MCF 10A (cell line): ENCODE data around the gene DLG2. TPM values are rescaled to one million over a fixed set of nuclear protein-coding genes. Genes with fewer than 3 reads are reported as not detected.
A peak's percentile ranks its signal among the peaks of the same experiment; 100 is the strongest.

Experiments
- BruUV-seq: library from RNA; stranded (reverse); fragments of 400-500 nt; replicated peaks from 2 replicates; lab custom pipeline; 2021; lab: Mats Ljungman, UMichigan
- CTCF ChIA-PET: fragments of 300-600 bp; sonication (Branson Sonifier 250); formaldehyde crosslinking; extraction: SDS; loops from one replicate; lab custom pipeline; 2021; ENCODE audit warnings: antibody characterized with exemption, inconsistent platforms; lab: Yijun Ruan, JAX
- POLR2A ChIA-PET: fragments of 300-600, 350-650 bp; sonication (Branson Sonifier 250); formaldehyde crosslinking; extraction: SDS; loops from one replicate; lab custom pipeline; 2020; ENCODE audit warnings: antibody characterized with exemption, inconsistent platforms; lab: Yijun Ruan, JAX
- DNase-seq: peaks from one replicate; pipeline ENCODE4 v3.0.0-alpha.2; 2018; ENCODE audit not compliant: unreplicated experiment
- H3K27ac Mint-ChIP-seq: one replicate; pipeline ENCODE4 v1.8.0; 2022; ENCODE audit warnings: mild to moderate bottlenecking, low read depth, mixed read lengths; ENCODE audit not compliant: unreplicated experiment
- H3K27me3 Mint-ChIP-seq: one replicate; pipeline ENCODE4 v1.8.0; 2022; ENCODE audit warnings: mixed read lengths; ENCODE audit not compliant: insufficient read depth, unreplicated experiment
- H3K36me3 Mint-ChIP-seq: one replicate; pipeline ENCODE4 v1.8.0; 2022; ENCODE audit warnings: mild to moderate bottlenecking, moderate library complexity, mixed read lengths; ENCODE audit not compliant: insufficient read depth, unreplicated experiment
- H3K4me1 Mint-ChIP-seq: one replicate; pipeline ENCODE4 v1.8.0; 2022; ENCODE audit warnings: mixed read lengths; ENCODE audit not compliant: insufficient read depth, unreplicated experiment
- H3K4me3 Mint-ChIP-seq: one replicate; pipeline ENCODE4 v1.8.0; 2022; ENCODE audit warnings: mild to moderate bottlenecking, moderate library complexity, mixed read lengths; ENCODE audit not compliant: unreplicated experiment
- H3K9me3 Mint-ChIP-seq: one replicate; pipeline ENCODE4 v1.8.0; 2022; ENCODE audit warnings: mixed read lengths; ENCODE audit not compliant: unreplicated experiment
- CTCF ChIP-seq: fragments of 200-600 bp; IDR thresholded peaks from one replicate; pipeline ENCODE4 v1.8.0; 2022; ENCODE audit warnings: antibody characterized with exemption, mild to moderate bottlenecking; ENCODE audit not compliant: unreplicated experiment
- intact Hi-C: fragments of 100-400 bp; cut with micrococcal nuclease; formaldehyde crosslinking; loops from 2 replicates; pipeline ENCODE4 v1.14.1; 2022
- total RNA-seq: library from RNA; stranded (reverse); gene quantifications from 2 replicates; pipeline ENCODE4 v1.2.3, GENCODE V29; 2022

The DLG2 gene
- total RNA-seq, 1 experiment from 2014 or later = 0.26 TPM

- intact Hi-C loops = no loop called here
- CTCF ChIA-PET = no interaction called here
- TF ChIP-seq CTCF = no peak
Measured at GRCh38 chr11:84981301-84981700, 645.8 kb downstream of the DLG2 start.

GRCh38 chr11:84969103-84969502 lies 658.0 kb downstream of the DLG2 start:
- intact Hi-C loops = no loop called here
- no TSS peak for BruUV-seq
- no peaks in the 10 kb centered on the region for H3K9me3 Mint-ChIP-seq
- H3K36me3 Mint-ChIP-seq = no peaks in the 10 kb centered on the region
- TF ChIP-seq CTCF = no peak
- no peak overlapping the region for H3K4me3 Mint-ChIP-seq
- ChIA-PET CTCF (interaction anchor here (0.6 kb wide), 1 partner anchor 242 kb away, joined by 3 read pairs; no protein-coding TSS in a partner anchor), POLR2A (no interaction called here)
- peaks cover 16% of the 10 kb centered on the region for H3K27me3 Mint-ChIP-seq
- no peak overlapping the region for H3K27ac Mint-ChIP-seq
- DNase-seq = no peak
- H3K4me1 Mint-ChIP-seq = no peaks in the 10 kb centered on the region

More at GRCh38 chr11:84981301-84981700, 645.8 kb downstream of the DLG2 start:
- H3K27me3 Mint-ChIP-seq = peaks cover 16% of the 10 kb centered on the region
- peak; percentile 3 for DNase-seq
- H3K4me3 Mint-ChIP-seq = no peak overlapping the region
- H3K4me1 Mint-ChIP-seq = no peaks in the 10 kb centered on the region
- POLR2A ChIA-PET = no interaction called here
- BruUV-seq = no TSS peak
- no peaks in the 10 kb centered on the region for H3K36me3 Mint-ChIP-seq
- H3K27ac Mint-ChIP-seq = no peak overlapping the region
- H3K9me3 Mint-ChIP-seq = peaks cover 13% of the 10 kb centered on the region

- no peak overlapping the region for H3K27ac Mint-ChIP-seq
Measured at GRCh38 chr11:84965484-84965883, 661.7 kb downstream of the DLG2 start.

GRCh38 chr11:84963240-84963639 lies 663.9 kb downstream of the DLG2 start:
- CTCF ChIA-PET = no interaction called here
- no peak overlapping the region for H3K4me3 Mint-ChIP-seq
- no peaks in the 10 kb centered on the region for H3K4me1 Mint-ChIP-seq
- peaks cover 16% of the 10 kb centered on the region for H3K27me3 Mint-ChIP-seq
- H3K9me3 Mint-ChIP-seq = no peaks in the 10 kb centered on the region
- BruUV-seq = no TSS peak
- no peak for TF ChIP-seq CTCF
- intact Hi-C loops = no loop called here
- H3K27ac Mint-ChIP-seq = no peak overlapping the region
- no peak for DNase-seq
- no peaks in the 10 kb centered on the region for H3K36me3 Mint-ChIP-seq
- POLR2A ChIA-PET = no interaction called here

More at GRCh38 chr11:84965484-84965883, 661.7 kb downstream of the DLG2 start:
- Mint-ChIP-seq H3K4me3 (no peak overlapping the region), H3K9me3 (no peaks in the 10 kb centered on the region), H3K36me3 (no peaks in the 10 kb centered on the region), H3K27me3 (peaks cover 16% of the 10 kb centered on the region), H3K4me1 (no peaks in the 10 kb centered on the region)
- ChIA-PET POLR2A (no interaction called here), CTCF (no interaction called here)
- DNase-seq = no peak
- intact Hi-C loops = no loop called here
- no TSS peak for BruUV-seq
- no peak for TF ChIP-seq CTCF
